HG02840 (cell line): Measurements from ENCODE around the gene ZC3HAV1.
"Not testable (repeated sequence)": the region's sequence is repeated elsewhere in the genome, so short reads cannot be mapped to it uniquely, and the experiment has no call there.

ENCODE experiments used
- ATAC-seq: cut with Tn5 transposase; IDR thresholded peaks from one replicate; pipeline ENCODE4 v1.9.1; 2021; ENCODE audit warnings: mild to moderate bottlenecking, moderate library complexity, moderate number of reproducible peaks; ENCODE audit not compliant: unreplicated experiment, low FRiP score

Gene ZC3HAV1

GRCh38 chr7:139089118-139089517 lies 20.4 kb downstream of the ZC3HAV1 start:
- no peak for ATAC-seq

- no peak for ATAC-seq
These were observed 21.3 kb downstream of the ZC3HAV1 start for GRCh38 chr7:139088268-139088667.

GRCh38 chr7:139087212-139087611 lies 22.3 kb downstream of the ZC3HAV1 start:
- ATAC-seq, result no peak

GRCh38 chr7:139086454-139086853 lies 23.1 kb downstream of the ZC3HAV1 start:
- no peak for ATAC-seq

GRCh38 chr7:139084709-139085108 lies 24.8 kb downstream of the ZC3HAV1 start:
- no peak for ATAC-seq

GRCh38 chr7:139081584-139081983 lies 27.9 kb downstream of the ZC3HAV1 start:
- no peak for ATAC-seq

- ATAC-seq, result no peak
These were observed 28.6 kb downstream of the ZC3HAV1 start for GRCh38 chr7:139080905-139081304.

- ATAC-seq, result no peak
These were observed 29.7 kb downstream of the ZC3HAV1 start for GRCh38 chr7:139079861-139080260.

GRCh38 chr7:139078911-139079310 lies 30.6 kb downstream of the ZC3HAV1 start:
- no peak for ATAC-seq

GRCh38 chr7:139078399-139078798 lies 31.1 kb downstream of the ZC3HAV1 start:
- ATAC-seq, result no peak

GRCh38 chr7:139077706-139078105 lies 31.8 kb downstream of the ZC3HAV1 start:
- ATAC-seq, result not testable (repeated sequence)

GRCh38 chr7:139075871-139076686 lies 33.4 kb downstream of the ZC3HAV1 start:
- ATAC-seq, result no peak

- peak; percentile 74 for ATAC-seq
These were observed 34.4 kb downstream of the ZC3HAV1 start for GRCh38 chr7:139075031-139075652.

GRCh38 chr7:139072796-139073195 lies 36.7 kb downstream of the ZC3HAV1 start:
- ATAC-seq, result no peak

GRCh38 chr7:139071680-139072079 lies 37.8 kb downstream of the ZC3HAV1 start:
- no peak for ATAC-seq

- no peak for ATAC-seq
These were observed 40.7 kb downstream of the ZC3HAV1 start for GRCh38 chr7:139068544-139069399.

GRCh38 chr7:139066315-139066714 lies 43.2 kb downstream of the ZC3HAV1 start:
- no peak for ATAC-seq

GRCh38 chr7:139065323-139065722 lies 44.2 kb downstream of the ZC3HAV1 start:
- no peak for ATAC-seq

GRCh38 chr7:139061416-139061815 lies 48.1 kb downstream of the ZC3HAV1 start:
- no peak for ATAC-seq

- no peak for ATAC-seq
These were observed 48.8 kb downstream of the ZC3HAV1 start for GRCh38 chr7:139060695-139061237.

GRCh38 chr7:139059905-139060304 lies 49.6 kb downstream of the ZC3HAV1 start:
- ATAC-seq, result no peak
